ENCODE measurements around the gene KBTBD6. TPM values are rescaled to one million over a fixed set of nuclear protein-coding genes. Genes with fewer than 3 reads are reported as not detected.

The KBTBD6 gene
- polyA plus RNA-seq, 1 of the 3 experiments (the other 2 are of a cell fraction): 1.9 TPM

DNA sequence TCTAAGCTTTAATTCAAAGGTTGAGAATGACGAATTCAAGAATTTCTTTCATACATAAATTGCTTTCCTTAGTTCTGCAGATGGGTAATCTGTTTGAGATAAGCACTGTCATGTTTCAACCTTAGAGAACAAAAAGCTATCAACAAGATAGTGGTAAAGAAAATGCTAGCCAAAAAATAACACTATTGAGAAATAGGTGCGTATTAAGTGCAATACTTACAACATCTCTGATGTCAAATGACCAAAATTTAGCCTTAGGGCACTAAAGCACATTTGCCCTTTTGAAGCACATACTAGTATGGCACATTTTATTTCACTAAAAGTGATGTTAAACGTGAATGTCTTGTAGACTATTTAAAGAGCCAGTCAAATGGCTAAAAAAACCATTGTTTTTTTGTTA, 4.9 kb downstream of the KBTBD6 start:
- Histone ChIP-seq H3K27me3 (ENCODE audit: insufficient read depth) (no peaks in the 10 kb centered on the region), H3K36me3 (replicated peaks in 1 of 2; ENCODE audit: control insufficient read depth in 1 of 2, insufficient read depth in 2 of 2, low read length in 1 of 2) (peaks cover 11 to 12% of the 10 kb centered on the region in 2 experiments), H4K20me1 (ENCODE audit: insufficient read depth) (no peaks in the 10 kb centered on the region), H3K27ac (ENCODE audit: low read depth in 2 of 2, low read length in 1 of 2) (no peak overlapping the region; a peak in 1 of 4 replicates), H3K9me3 (no peaks in the 10 kb centered on the region), H3K4me1 (ENCODE audit: control insufficient read depth in 1 of 2, insufficient read depth in 2 of 2, low read depth in 1 of 2, low read length in 1 of 2) (peaks cover 7 to 18% of the 10 kb centered on the region in 2 experiments; a peak in 3 of 4 replicates), H3K79me2 (ENCODE audit: insufficient read depth) (peaks cover 33% of the 10 kb centered on the region), H3K9me2 (no peaks in the 10 kb centered on the region), H3K9ac (no peak overlapping the region), H3K4me2 (no peak overlapping the region), H3K4me3 (ENCODE audit: low read depth in 2 of 2, low read length in 1 of 2) (no peak overlapping the region), H2AFZ (ENCODE audit: low read depth) (no peak overlapping the region), H3F3A (replicated peaks; ENCODE audit: insufficient read depth) (peaks cover 6% of the 10 kb centered on the region)
- 87% methylated on average over 3 of the region's 3 CpGs for WGBS (ENCODE audit: low lambda C conversion rate)
- no peak for DNase-seq
- POLR2A ChIA-PET: no interaction called here
- no peak for TF ChIP-seq ZBTB33 (IDR thresholded peaks at IDR 0.05; ENCODE audit: borderline replicate concordance, low read depth)
- TF ChIP-seq RFX5 (IDR thresholded peaks at IDR 0.05; ENCODE audit: low read length): no peak
- TF ChIP-seq EZH2phosphoT487 (IDR thresholded peaks at IDR 0.05; ENCODE audit: borderline replicate concordance, low read depth): no peak
- TF ChIP-seq EP300 (IDR thresholded peaks at IDR 0.05; ENCODE audit: borderline replicate concordance in 1 of 2, low read depth in 1 of 2, low read length in 1 of 2): no peak
- TF ChIP-seq, protein P1, sequence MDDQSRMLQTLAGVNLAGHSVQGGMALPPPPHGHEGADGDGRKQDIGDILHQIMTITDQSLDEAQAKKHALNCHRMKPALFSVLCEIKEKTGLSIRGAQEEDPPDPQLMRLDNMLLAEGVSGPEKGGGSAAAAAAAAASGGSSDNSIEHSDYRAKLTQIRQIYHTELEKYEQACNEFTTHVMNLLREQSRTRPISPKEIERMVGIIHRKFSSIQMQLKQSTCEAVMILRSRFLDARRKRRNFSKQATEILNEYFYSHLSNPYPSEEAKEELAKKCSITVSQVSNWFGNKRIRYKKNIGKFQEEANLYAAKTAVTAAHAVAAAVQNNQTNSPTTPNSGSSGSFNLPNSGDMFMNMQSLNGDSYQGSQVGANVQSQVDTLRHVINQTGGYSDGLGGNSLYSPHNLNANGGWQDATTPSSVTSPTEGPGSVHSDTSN (IDR thresholded peaks at IDR 0.05): no peak
- TF ChIP-seq RAD21 (IDR thresholded peaks at IDR 0.05; ENCODE audit: low read length): no peak
- no peak for TF ChIP-seq FOSL2 (IDR thresholded peaks at IDR 0.05; ENCODE audit: borderline replicate concordance, low read depth)
- TF ChIP-seq MEF2A (IDR thresholded peaks at IDR 0.05; ENCODE audit: borderline replicate concordance, low read depth): no peak
- no peak for TF ChIP-seq USF2 (IDR thresholded peaks at IDR 0.05; ENCODE audit: borderline replicate concordance, low read depth, low read length)
- TF ChIP-seq RCOR1 (IDR thresholded peaks at IDR 0.05; ENCODE audit: low read length): no peak
- CTCF ChIA-PET: no interaction called here

GRCh38 chr13:41122838-41123237, 9.8 kb downstream of the KBTBD6 start:
- no peaks in the 10 kb centered on the region; the same call in 1 of the 2 replicates for H3K79me2 ChIP-seq (ENCODE audit: insufficient read depth)
- 88% methylated on average over 2 of the region's 2 CpGs for WGBS (ENCODE audit: low lambda C conversion rate)
- no peak for DNase-seq
- H3K4me3 ChIP-seq (ENCODE audit: low read depth in 2 of 2, low read length in 1 of 2): no peak overlapping the region
- no peaks in the 10 kb centered on the region for H3K27me3 ChIP-seq (ENCODE audit: insufficient read depth)
- no peaks in the 10 kb centered on the region for H4K20me1 ChIP-seq (ENCODE audit: insufficient read depth)
- H3K4me1 ChIP-seq (ENCODE audit: control insufficient read depth in 1 of 2, insufficient read depth in 2 of 2, low read depth in 1 of 2, low read length in 1 of 2): peaks cover 3 to 4% of the 10 kb centered on the region in 2 experiments; a peak in 2 of 4 replicates
- H3K27ac ChIP-seq (ENCODE audit: low read depth in 2 of 2, low read length in 1 of 2): no peak overlapping the region
- ChIA-PET CTCF (no interaction called here), POLR2A (no interaction called here)
- H3K36me3 ChIP-seq (replicated peaks in 1 of 2; ENCODE audit: control insufficient read depth in 1 of 2, insufficient read depth in 2 of 2, low read length in 1 of 2): peaks cover 3 to 5% of the 10 kb centered on the region in 2 experiments
- H3K4me2 ChIP-seq: no peak overlapping the region
- no peaks in the 10 kb centered on the region for H3K9me2 ChIP-seq
- H2AFZ ChIP-seq (ENCODE audit: low read depth): no peak overlapping the region
- H3K9me3 ChIP-seq: no peaks in the 10 kb centered on the region
- H3F3A ChIP-seq (replicated peaks; ENCODE audit: insufficient read depth): no peaks in the 10 kb centered on the region
- H3K9ac ChIP-seq: no peak overlapping the region
- TF ChIP-seq GATA2 (CRISPR knock-in tag; IDR thresholded peaks at IDR 0.05) (no peak), ELF1 (IDR thresholded peaks at IDR 0.05) (no peak), GABPA (IDR thresholded peaks at IDR 0.05; ENCODE audit: low read depth) (no peak), NRF1 (IDR thresholded peaks at IDR 0.05; ENCODE audit: low read depth, low read length) (no peak), RFX5 (IDR thresholded peaks at IDR 0.05; ENCODE audit: low read length) (no peak), TAF1 (IDR thresholded peaks at IDR 0.05; ENCODE audit: borderline replicate concordance, low read depth, low read length) (no peak), EP300 (IDR thresholded peaks at IDR 0.05; ENCODE audit: borderline replicate concordance in 1 of 2, low read depth in 1 of 2, low read length in 1 of 2) (no peak), EZH2phosphoT487 (IDR thresholded peaks at IDR 0.05; ENCODE audit: borderline replicate concordance, low read depth) (no peak), YY1 (IDR thresholded peaks at IDR 0.05; ENCODE audit: low read depth) (no peak), SIN3A (IDR thresholded peaks at IDR 0.05; ENCODE audit: borderline replicate concordance, low read depth, low read length) (no peak), IRF3 (IDR thresholded peaks at IDR 0.05; ENCODE audit: low read depth, low read length) (no peak), RXRA (IDR thresholded peaks at IDR 0.05; ENCODE audit: borderline replicate concordance, low read depth) (no peak)
- TF ChIP-seq, protein P1 (IDR thresholded peaks at IDR 0.05): no peak
